Measurements from ENCODE around the gene MAP3K7. TPM values are rescaled to one million over a fixed set of nuclear protein-coding genes. Genes with fewer than 3 reads are reported as not detected.

Gene MAP3K7
- total RNA-seq, 1 experiment from 2014 or later, result 31.9 TPM

DNA sequence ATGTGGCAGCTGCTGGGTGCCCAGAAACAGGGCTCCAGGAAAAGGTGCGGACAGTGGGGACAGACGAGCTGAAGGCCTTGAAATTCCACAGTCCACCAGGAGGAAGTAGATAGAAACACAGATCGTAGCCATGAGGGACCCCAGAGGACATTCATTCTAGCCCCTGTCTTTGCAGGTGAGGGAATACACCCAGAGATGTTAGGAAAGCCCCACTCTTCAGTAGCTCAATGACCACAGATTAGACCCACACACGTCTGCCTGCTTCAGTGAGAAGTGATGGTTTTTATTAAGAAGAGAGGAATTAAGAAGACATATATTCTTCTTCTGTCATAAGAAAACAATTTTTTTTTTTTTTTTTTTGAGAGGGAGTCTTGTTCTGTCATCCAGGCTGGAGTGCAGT is 123.0 kb downstream of the MAP3K7 start:
- POLR2A ChIA-PET (ENCODE audit: unreplicated experiment), result no interaction called here
- Histone ChIP-seq H2AFZ (no peak overlapping the region), H4K20me1 (ENCODE audit: insufficient read depth) (no peaks in the 10 kb centered on the region), H3K4me1 (replicated peaks; ENCODE audit: insufficient read depth) (peaks cover 8% of the 10 kb centered on the region), H3K79me2 (ENCODE audit: low read depth) (no peaks in the 10 kb centered on the region), H3K27ac (no peak overlapping the region), H3K9me2 (ENCODE audit: insufficient read depth) (no peaks in the 10 kb centered on the region), H3K36me3 (ENCODE audit: low read depth) (no peaks in the 10 kb centered on the region), H3K4me2 (no peak overlapping the region), H3K4me3 (no peak overlapping the region), H3F3A (ENCODE audit: insufficient read depth, low read depth) (no peaks in the 10 kb centered on the region), H3K9me3 (ENCODE audit: insufficient read depth, low read depth) (no peaks in the 10 kb centered on the region), H3K27me3 (ENCODE audit: insufficient read depth, low read depth) (no peaks in the 10 kb centered on the region)
- intact Hi-C loops (cut with micrococcal nuclease; ENCODE audit: unreplicated experiment), result no loop called here
- DNase-seq, result no peak
- no TSS peak for BruUV-seq (replicated peaks)
- TF ChIP-seq, protein P1, sequence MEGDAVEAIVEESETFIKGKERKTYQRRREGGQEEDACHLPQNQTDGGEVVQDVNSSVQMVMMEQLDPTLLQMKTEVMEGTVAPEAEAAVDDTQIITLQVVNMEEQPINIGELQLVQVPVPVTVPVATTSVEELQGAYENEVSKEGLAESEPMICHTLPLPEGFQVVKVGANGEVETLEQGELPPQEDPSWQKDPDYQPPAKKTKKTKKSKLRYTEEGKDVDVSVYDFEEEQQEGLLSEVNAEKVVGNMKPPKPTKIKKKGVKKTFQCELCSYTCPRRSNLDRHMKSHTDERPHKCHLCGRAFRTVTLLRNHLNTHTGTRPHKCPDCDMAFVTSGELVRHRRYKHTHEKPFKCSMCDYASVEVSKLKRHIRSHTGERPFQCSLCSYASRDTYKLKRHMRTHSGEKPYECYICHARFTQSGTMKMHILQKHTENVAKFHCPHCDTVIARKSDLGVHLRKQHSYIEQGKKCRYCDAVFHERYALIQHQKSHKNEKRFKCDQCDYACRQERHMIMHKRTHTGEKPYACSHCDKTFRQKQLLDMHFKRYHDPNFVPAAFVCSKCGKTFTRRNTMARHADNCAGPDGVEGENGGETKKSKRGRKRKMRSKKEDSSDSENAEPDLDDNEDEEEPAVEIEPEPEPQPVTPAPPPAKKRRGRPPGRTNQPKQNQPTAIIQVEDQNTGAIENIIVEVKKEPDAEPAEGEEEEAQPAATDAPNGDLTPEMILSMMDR (conservative IDR thresholded peaks at IDR 0.05), result no peak
- no peak for TF ChIP-seq EZH2 (IDR thresholded peaks at IDR 0.05; ENCODE audit: low read depth)
- CTCF ChIA-PET, result no interaction called here
